NCI-H748 treated with DMSO at 0.1 percent for 48 hours (cell line): Measurements from ENCODE around the gene GRAMD1A.
"Not testable (repeated sequence)": the region's sequence is repeated elsewhere in the genome, so short reads cannot be mapped to it uniquely, and the experiment has no call there.

Experiments
- DNase-seq: peaks from one replicate; lab custom pipeline; 2025; lab: John Stamatoyannopoulos, UW

The GRAMD1A gene

GRCh38 chr19:35038623-35039512 is 38.7 kb downstream of the GRAMD1A start:
- no peak for DNase-seq

- DNase-seq, result no peak
Measured at GRCh38 chr19:35039881-35040825, 40.0 kb downstream of the GRAMD1A start.

- DNase-seq, result no peak
Measured at GRCh38 chr19:35040826-35041547, 40.9 kb downstream of the GRAMD1A start.

- DNase-seq, result no peak
Measured at GRCh38 chr19:35041548-35042055, 41.5 kb downstream of the GRAMD1A start, which contains the start of gene HPN. HPN (plus strand) TSS chr19:35041721; CDS start chr19:35042507, 786 bp downstream.

GRCh38 chr19:35042056-35042730 is 42.1 kb downstream of the GRAMD1A start:
- DNase-seq, result no peak

- no peak for DNase-seq
Measured at GRCh38 chr19:35042954-35043604, 43.0 kb downstream of the GRAMD1A start.

- DNase-seq, result no peak
Measured at GRCh38 chr19:35043906-35044305, 43.8 kb downstream of the GRAMD1A start.

- peak; percentile 21 for DNase-seq
Measured at GRCh38 chr19:35044317-35045117, 44.4 kb downstream of the GRAMD1A start.

GRCh38 chr19:35045667-35046300 is 45.7 kb downstream of the GRAMD1A start:
- no peak for DNase-seq

GRCh38 chr19:35046461-35046860 is 46.3 kb downstream of the GRAMD1A start:
- DNase-seq, result no peak

- no peak for DNase-seq
Measured at GRCh38 chr19:35048911-35049411, 48.8 kb downstream of the GRAMD1A start.

GRCh38 chr19:35049456-35049855 is 49.3 kb downstream of the GRAMD1A start:
- no peak for DNase-seq

- DNase-seq, result not testable (repeated sequence)
Measured at GRCh38 chr19:35050662-35051061, 50.5 kb downstream of the GRAMD1A start.

- not testable (repeated sequence) for DNase-seq
Measured at GRCh38 chr19:35051268-35051667, 51.1 kb downstream of the GRAMD1A start.

GRCh38 chr19:35051796-35052195 is 51.7 kb downstream of the GRAMD1A start:
- DNase-seq, result no peak

- no peak for DNase-seq
Measured at GRCh38 chr19:35052599-35053190, 52.6 kb downstream of the GRAMD1A start.

GRCh38 chr19:35053667-35054293 is 53.7 kb downstream of the GRAMD1A start:
- no peak for DNase-seq

GRCh38 chr19:35054626-35055025 is 54.5 kb downstream of the GRAMD1A start:
- no peak for DNase-seq
